HEK293 (cell line): Measurements from ENCODE around the gene PPP1R1C.
"Not testable (repeated sequence)": the region's sequence is repeated elsewhere in the genome, so short reads cannot be mapped to it uniquely, and the experiment has no call there.

Experiments
- CTCF ChIA-PET: fragments of 350-600 bp; formaldehyde crosslinking; extraction: SDS; loops from one replicate; lab custom pipeline; 2021; ENCODE audit warnings: antibody characterized with exemption; lab: Yijun Ruan, JAX
- POLR2A ChIA-PET: fragments of 300-600 bp; formaldehyde crosslinking; extraction: SDS; loops from one replicate; lab custom pipeline; 2020; ENCODE audit warnings: antibody characterized with exemption, inconsistent platforms; lab: Yijun Ruan, JAX
- H3K27ac ChIP-seq: fragments of 200-500 bp; sonication (Bioruptor generic); 2 replicates; pipeline ENCODE4 v1.5.1; 2014; ENCODE audit warnings: low read depth, low read length, control low read depth, inconsistent platforms; ENCODE audit errors: extremely low read depth
- H3K36me3 ChIP-seq, 2 experiments: fragments of 200-500 bp in 1 of 2; sonication (Bioruptor generic) in 1 of 2; 1 replicate in 1 of 2; 2 replicates in 1 of 2; pipeline ENCODE4 v1.5.1; 2014 to 2017; ENCODE audit warnings: inconsistent platforms in 2 of 2, low read length in 2 of 2; ENCODE audit not compliant: control insufficient read depth in 2 of 2, insufficient read depth in 1 of 2
- H3K4me1 ChIP-seq: fragments of 200-500 bp; sonication (Bioruptor generic); 2 replicates; pipeline ENCODE4 v1.5.1; 2014; ENCODE audit warnings: mild to moderate bottlenecking, low read length, inconsistent platforms; ENCODE audit not compliant: control insufficient read depth, insufficient read depth
- H3K4me3 ChIP-seq: 2 replicates; pipeline ENCODE4 v1.5.1; 2011; ENCODE audit warnings: low read depth, mild to moderate bottlenecking, control low read depth, low read length, moderate library complexity
- H3K9me3 ChIP-seq: fragments of 200-500 bp; sonication (Bioruptor generic); 2 replicates; pipeline ENCODE4 v1.5.1; 2014; ENCODE audit warnings: low read depth, low read length, inconsistent platforms; ENCODE audit not compliant: control insufficient read depth, insufficient read depth
- ATF2 ChIP-seq: fragments of 450-650 bp; formaldehyde crosslinking; IDR thresholded peaks from 2 replicates; pipeline ENCODE4 v1.5.1; 2016; ENCODE audit warnings: missing biosample characterization, missing genetic modification characterization, low read depth
- FEZF1 ChIP-seq: fragments of 450-650 bp; formaldehyde crosslinking; IDR thresholded peaks from 2 replicates; pipeline ENCODE4 v1.5.1; 2016; ENCODE audit warnings: missing biosample characterization, missing genetic modification characterization
- GLIS2 ChIP-seq: fragments of 450-650 bp; formaldehyde crosslinking; IDR thresholded peaks from 2 replicates; pipeline ENCODE4 v1.5.1; 2016; ENCODE audit warnings: missing biosample characterization, missing genetic modification characterization
- KLF1 ChIP-seq: fragments of 450-650 bp; formaldehyde crosslinking; IDR thresholded peaks from 2 replicates; pipeline ENCODE4 v1.5.1; 2016; ENCODE audit warnings: missing biosample characterization, missing genetic modification characterization
- MZF1 ChIP-seq: fragments of 450-650 bp; formaldehyde crosslinking; IDR thresholded peaks from 2 replicates; pipeline ENCODE4 v1.5.1; 2017; ENCODE audit warnings: missing biosample characterization, missing genetic modification characterization, borderline replicate concordance
- REST ChIP-seq: fragments of 450-650 bp; formaldehyde crosslinking; IDR thresholded peaks from 2 replicates; pipeline ENCODE4 v1.5.1; 2016; ENCODE audit warnings: missing biosample characterization, missing genetic modification characterization
- SCRT1 ChIP-seq: fragments of 450-650 bp; formaldehyde crosslinking; IDR thresholded peaks from 2 replicates; pipeline ENCODE4 v1.5.1; 2016; ENCODE audit warnings: missing biosample characterization, missing genetic modification characterization, borderline replicate concordance
- TCF7L2 ChIP-seq: IDR thresholded peaks from 2 replicates; pipeline ENCODE4 v1.6.1; 2011; ENCODE audit warnings: low read depth, mild to moderate bottlenecking, inconsistent platforms, low read length, moderate library complexity, borderline replicate concordance
- YY1 ChIP-seq: fragments of 450-650 bp; formaldehyde crosslinking; IDR thresholded peaks from 2 replicates; pipeline ENCODE4 v1.5.1; 2018; ENCODE audit warnings: missing biosample characterization, missing genetic modification characterization
- ZBTB26 ChIP-seq: fragments of 450-650 bp; formaldehyde crosslinking; optimal IDR thresholded peaks from 2 replicates; pipeline ENCODE3; 2016; ENCODE audit warnings: missing biosample characterization, mild to moderate bottlenecking, missing genetic modification characterization
- ZBTB8A ChIP-seq: fragments of 450-650 bp; formaldehyde crosslinking; IDR thresholded peaks from 2 replicates; pipeline ENCODE4 v1.5.1; 2016; ENCODE audit warnings: missing biosample characterization, missing genetic modification characterization
- ZFP3 ChIP-seq: fragments of 450-650 bp; formaldehyde crosslinking; IDR thresholded peaks from 2 replicates; pipeline ENCODE4 v1.5.1; 2016; ENCODE audit warnings: low read depth, missing biosample characterization, missing genetic modification characterization
- ZFP41 ChIP-seq: fragments of 450-650 bp; formaldehyde crosslinking; IDR thresholded peaks from 2 replicates; pipeline ENCODE4 v1.5.1; 2016; ENCODE audit warnings: missing biosample characterization, missing genetic modification characterization, borderline replicate concordance
- ZNF112 ChIP-seq: fragments of 450-650 bp; formaldehyde crosslinking; IDR thresholded peaks from 2 replicates; pipeline ENCODE4 v1.5.0; 2017; ENCODE audit warnings: missing biosample characterization, missing genetic modification characterization
- ZNF121 ChIP-seq: fragments of 450-650 bp; formaldehyde crosslinking; IDR thresholded peaks from 2 replicates; pipeline ENCODE4 v1.5.1; 2016; ENCODE audit warnings: missing biosample characterization, missing genetic modification characterization
- ZNF133 ChIP-seq: fragments of 450-650 bp; formaldehyde crosslinking; IDR thresholded peaks from 2 replicates; pipeline ENCODE4 v1.5.1; 2016; ENCODE audit warnings: missing biosample characterization, missing genetic modification characterization
- ZNF169 ChIP-seq: fragments of 450-650 bp; formaldehyde crosslinking; IDR thresholded peaks from 2 replicates; pipeline ENCODE4 v1.5.1; 2016; ENCODE audit warnings: missing biosample characterization, missing genetic modification characterization
- ZNF266 ChIP-seq: fragments of 450-650 bp; formaldehyde crosslinking; IDR thresholded peaks from 2 replicates; pipeline ENCODE4 v1.5.1; 2016; ENCODE audit warnings: missing biosample characterization, missing genetic modification characterization, low read depth
- ZNF292 ChIP-seq: fragments of 450-650 bp; formaldehyde crosslinking; IDR thresholded peaks from 2 replicates; pipeline ENCODE4 v1.5.1; 2016; ENCODE audit warnings: low read depth, missing biosample characterization, missing genetic modification characterization, borderline replicate concordance
- ZNF529 ChIP-seq: fragments of 450-650 bp; formaldehyde crosslinking; IDR thresholded peaks from 2 replicates; pipeline ENCODE4 v1.5.1; 2017; ENCODE audit warnings: missing genetic modification characterization, missing biosample characterization; ENCODE audit not compliant: insufficient replicate concordance
- ZNF623 ChIP-seq: fragments of 450-650 bp; formaldehyde crosslinking; IDR thresholded peaks from 2 replicates; pipeline ENCODE4 v1.5.1; 2016; ENCODE audit warnings: missing biosample characterization, missing genetic modification characterization
- ZNF624 ChIP-seq: fragments of 450-650 bp; formaldehyde crosslinking; IDR thresholded peaks from 2 replicates; pipeline ENCODE4 v1.5.1; 2017; ENCODE audit warnings: missing biosample characterization, missing genetic modification characterization
- ZNF626 ChIP-seq: fragments of 450-650 bp; sonication (Bioruptor Pico); formaldehyde crosslinking; IDR thresholded peaks from 2 replicates; pipeline ENCODE4 v1.5.1; 2018; ENCODE audit warnings: missing biosample characterization, missing genetic modification characterization, inconsistent platforms
- ZNF629 ChIP-seq: fragments of 450-650 bp; formaldehyde crosslinking; IDR thresholded peaks from 2 replicates; pipeline ENCODE4 v1.5.1; 2017; ENCODE audit warnings: missing biosample characterization, missing genetic modification characterization
- ZNF776 ChIP-seq: fragments of 450-650 bp; formaldehyde crosslinking; IDR thresholded peaks from 2 replicates; pipeline ENCODE4 v1.5.0; 2017; ENCODE audit warnings: missing biosample characterization, missing genetic modification characterization, borderline replicate concordance
- ZSCAN16 ChIP-seq: fragments of 450-650 bp; formaldehyde crosslinking; IDR thresholded peaks from 2 replicates; pipeline ENCODE4 v1.5.1; 2016; ENCODE audit warnings: missing biosample characterization, missing genetic modification characterization

Gene PPP1R1C

GRCh38 chr2:181954538-181954883 lies 31.1 kb upstream of the PPP1R1C start (continued):
- TF ChIP-seq ATF2 (no peak), ZNF292 (tag by site-specific recombination) (no peak), ZNF776 (tag by site-specific recombination) (no peak)

- Histone ChIP-seq H3K36me3 (no peaks in the 10 kb centered on the region), H3K27ac (no peak overlapping the region), H3K9me3 (no peaks in the 10 kb centered on the region), H3K4me3 (no peak overlapping the region), H3K4me1 (peaks cover 10% of the 10 kb centered on the region)
- TF ChIP-seq ZNF121 (tag by site-specific recombination) (no peak), ZNF623 (no peak), TCF7L2 (no peak), ZNF624 (tag by site-specific recombination) (no peak), ZNF133 (tag by site-specific recombination) (no peak), ZFP41 (tag by site-specific recombination) (no peak), SCRT1 (tag by site-specific recombination) (no peak), ZBTB26 (tag by site-specific recombination) (no peak), FEZF1 (no peak)
- ChIA-PET POLR2A (no interaction called here), CTCF (interaction anchor here (0.6 to 2.0 kb wide), 21 partner anchors 8 to 597 kb away, joined by 3 to 7 read pairs (median 3); no protein-coding TSS in a partner anchor)
Measured at GRCh38 chr2:181955010-181955409, 30.6 kb upstream of the PPP1R1C start.

GRCh38 chr2:181955866-181956265 lies 29.8 kb upstream of the PPP1R1C start:
- H3K36me3 ChIP-seq, H3K27ac ChIP-seq, H3K9me3 ChIP-seq, H3K4me3 ChIP-seq, POLR2A ChIA-PET, H3K4me1 ChIP-seq: not testable (repeated sequence)
- CTCF ChIA-PET, result interaction anchor here (0.7 to 2.0 kb wide), 3 partner anchors 15 to 134 kb away, joined by 3 to 5 read pairs (median 4); no protein-coding TSS in a partner anchor

- ChIA-PET CTCF (interaction anchor here (0.6 to 1.0 kb wide), 2 partner anchors 53 to 108 kb away, joined by 3 to 4 read pairs; no protein-coding TSS in a partner anchor), POLR2A (no interaction called here)
- no peaks in the 10 kb centered on the region for H3K36me3 ChIP-seq
- no peaks in the 10 kb centered on the region for H3K9me3 ChIP-seq
- no peak for TF ChIP-seq GLIS2
- no peak for TF ChIP-seq ZSCAN16 (tag by site-specific recombination)
- no peak for TF ChIP-seq ZNF169 (tag by site-specific recombination)
- no peak for TF ChIP-seq ZBTB8A (tag by site-specific recombination)
- no peak for TF ChIP-seq ZNF626 (tag by site-specific recombination)
- no peak for TF ChIP-seq ZNF629 (tag by site-specific recombination)
- no peak for TF ChIP-seq ZFP3
- no peak for TF ChIP-seq REST (tag by site-specific recombination)
- TF ChIP-seq MZF1, result no peak
- TF ChIP-seq ZNF266 (tag by site-specific recombination), result no peak
- no peak for TF ChIP-seq KLF1 (tag by site-specific recombination)
- TF ChIP-seq SCRT1 (tag by site-specific recombination), result no peak
- TF ChIP-seq ZNF529 (tag by site-specific recombination), result no peak
- TF ChIP-seq TCF7L2, result no peak
- TF ChIP-seq ZNF112 (tag by site-specific recombination), result no peak
- no peak for TF ChIP-seq YY1 (tag by site-specific recombination)
- peaks cover 7% of the 10 kb centered on the region for H3K4me1 ChIP-seq
- no peak overlapping the region for H3K4me3 ChIP-seq
- H3K27ac ChIP-seq, result no peak overlapping the region
Measured at GRCh38 chr2:181957668-181958067, 28.0 kb upstream of the PPP1R1C start.
